Measurements from ENCODE around the gene CBLB. TPM values are rescaled to one million over a fixed set of nuclear protein-coding genes. Genes with fewer than 3 reads are reported as not detected.

CBLB gene
- total and polyA plus RNA-seq, 7 donors, result 4.2 to 18.2 (median 12.1) TPM

GRCh38 chr3:105862217-105862616, 6.6 kb downstream of the CBLB start:
- H3K4me3 ChIP-seq, result no peak overlapping the region
- H3K27me3 ChIP-seq (ENCODE audit: insufficient read depth in 3 of 3, low read length in 2 of 3), result no peaks in the 10 kb centered on the region
- intact Hi-C loops (cut with DNase I), result no loop called here
- H3K9me3 ChIP-seq, result no peaks in the 10 kb centered on the region
- 85 to 96% (median 93%) methylated on average over 3 of the region's 3 CpGs for WGBS, 3 donors
- no peak overlapping the region for H3K27ac ChIP-seq
- ATAC-seq (no peak), DNase-seq (no peak)
- no peak for TF ChIP-seq CTCF (IDR thresholded peaks at IDR 0.05)
- peaks cover 0 to 24% of the 10 kb centered on the region in 2 donors for H3K36me3 ChIP-seq (ENCODE audit: insufficient read depth in 1 of 2, low read depth in 1 of 2)
- H3K4me1 ChIP-seq, result peaks cover 44% of the 10 kb centered on the region

GRCh38 chr3:105860641-105861040, 8.2 kb downstream of the CBLB start:
- Histone ChIP-seq H3K4me1 (peaks cover 30% of the 10 kb centered on the region), H3K27ac (no peak overlapping the region)
- intact Hi-C loops (cut with DNase I), result no loop called here

GRCh38 chr3:105858017-105858416, 10.8 kb downstream of the CBLB start:
- intact Hi-C loops (cut with DNase I), result no loop called here
- DNase-seq (no peak), ATAC-seq (no peak)
- no peak overlapping the region for H3K4me3 ChIP-seq
- H3K4me1 ChIP-seq, result peaks cover 11% of the 10 kb centered on the region
- no peak for TF ChIP-seq CTCF (IDR thresholded peaks at IDR 0.05)
- no peaks in the 10 kb centered on the region for H3K27me3 ChIP-seq (ENCODE audit: insufficient read depth in 3 of 3, low read length in 2 of 3)
- no peaks in the 10 kb centered on the region for H3K9me3 ChIP-seq
- no peak overlapping the region for H3K27ac ChIP-seq
- WGBS, 3 donors, result 86 to 90% (median 88%) methylated on average over 3 of the region's 3 CpGs
- H3K36me3 ChIP-seq (ENCODE audit: insufficient read depth in 1 of 2, low read depth in 1 of 2), result peaks cover 0 to 25% of the 10 kb centered on the region in 2 donors

More at GRCh38 chr3:105860641-105861040, 8.2 kb downstream of the CBLB start:
- H3K27me3 ChIP-seq (ENCODE audit: insufficient read depth in 3 of 3, low read length in 2 of 3), result no peaks in the 10 kb centered on the region
- peaks cover 0 to 17% of the 10 kb centered on the region in 2 donors for H3K36me3 ChIP-seq (ENCODE audit: insufficient read depth in 1 of 2, low read depth in 1 of 2)
- TF ChIP-seq CTCF (IDR thresholded peaks at IDR 0.05), result no peak
- H3K4me3 ChIP-seq, result no peak overlapping the region
- no peaks in the 10 kb centered on the region for H3K9me3 ChIP-seq
- ATAC-seq, result no peak
- no peak for DNase-seq
- WGBS, 3 donors, result 46 to 60% (median 58%) methylated on average over 1 of the region's 1 CpG

GRCh38 chr3:105857601-105858000, 11.2 kb downstream of the CBLB start:
- peaks cover 0 to 29% of the 10 kb centered on the region in 2 donors for H3K36me3 ChIP-seq (ENCODE audit: insufficient read depth in 1 of 2, low read depth in 1 of 2)
- DNase-seq (no peak), ATAC-seq (no peak)
- H3K27ac ChIP-seq, result no peak overlapping the region
- H3K9me3 ChIP-seq, result no peaks in the 10 kb centered on the region
- no peaks in the 10 kb centered on the region for H3K27me3 ChIP-seq (ENCODE audit: insufficient read depth in 3 of 3, low read length in 2 of 3)
- 90 to 100% (median 96%) methylated on average over 1 of the region's 1 CpG for WGBS, 3 donors
- TF ChIP-seq CTCF (IDR thresholded peaks at IDR 0.05), result no peak
- no peak overlapping the region for H3K4me3 ChIP-seq
- intact Hi-C loops (cut with DNase I), result no loop called here
- peaks cover 11% of the 10 kb centered on the region for H3K4me1 ChIP-seq

- no peak for TF ChIP-seq CTCF (IDR thresholded peaks at IDR 0.05)
- Histone ChIP-seq H3K4me1 (peaks cover 11% of the 10 kb centered on the region), H3K27me3 (ENCODE audit: insufficient read depth in 3 of 3, low read length in 2 of 3) (no peaks in the 10 kb centered on the region), H3K27ac (no peak overlapping the region), H3K4me3 (no peak overlapping the region), H3K9me3 (no peaks in the 10 kb centered on the region), H3K36me3 (ENCODE audit: insufficient read depth in 1 of 2, low read depth in 1 of 2) (peaks cover 0 to 38% of the 10 kb centered on the region in 2 donors)
- intact Hi-C loops (cut with DNase I), result no loop called here
- WGBS, 3 donors, result 94 to 95% (median 94%) methylated on average over 2 of the region's 2 CpGs
- DNase-seq, result no peak
- ATAC-seq, result no peak
These were observed 12.2 kb downstream of the CBLB start for GRCh38 chr3:105856605-105857004.

Data from psoas muscle (tissue), 8 donors.